WI38 (cell line): ENCODE results near the gene FOS.

Source experiments
- H3K4me3 ChIP-seq: 2 replicates; pipeline ENCODE4 v1.5.1; 2011; ENCODE audit warnings: low read depth, mild to moderate bottlenecking, control low read depth, low read length
- CTCF ChIP-seq: IDR thresholded peaks from 2 replicates; pipeline ENCODE4 v1.5.1; 2012; ENCODE audit warnings: low read depth, mild to moderate bottlenecking, control low read depth, low read length

Gene FOS

GRCh38 chr14:75328558-75329155 lies 50.0 kb downstream of the FOS start:
- H3K4me3 ChIP-seq: no peak overlapping the region
- no peak for TF ChIP-seq CTCF

DNA sequence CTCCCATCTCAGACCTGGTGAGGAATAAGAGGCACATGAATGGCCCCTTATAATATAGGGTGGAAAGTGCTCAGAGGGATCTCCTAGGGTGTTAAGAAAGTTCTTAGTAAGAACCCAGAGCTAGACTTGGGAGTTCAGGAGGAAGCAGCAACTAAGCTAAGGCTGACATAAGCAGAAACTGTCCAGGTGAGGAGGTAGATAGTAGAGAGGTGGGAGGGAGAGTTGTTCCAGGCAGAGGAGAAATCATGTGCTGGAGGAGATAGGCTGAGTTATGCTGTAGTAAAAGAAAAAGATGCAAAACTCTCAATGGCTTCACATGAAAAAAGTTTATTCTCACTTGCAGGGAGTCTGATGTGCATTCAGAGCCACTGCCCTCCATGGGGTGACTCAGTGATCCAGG lies 50.7 kb downstream of the FOS start:
- no peak for TF ChIP-seq CTCF
- no peak overlapping the region for H3K4me3 ChIP-seq

GRCh38 chr14:75331471-75331870 lies 52.8 kb downstream of the FOS start:
- TF ChIP-seq CTCF: no peak
- H3K4me3 ChIP-seq: no peak overlapping the region
